ENCODE measurements around the gene AGBL4.

Gene AGBL4

DNA sequence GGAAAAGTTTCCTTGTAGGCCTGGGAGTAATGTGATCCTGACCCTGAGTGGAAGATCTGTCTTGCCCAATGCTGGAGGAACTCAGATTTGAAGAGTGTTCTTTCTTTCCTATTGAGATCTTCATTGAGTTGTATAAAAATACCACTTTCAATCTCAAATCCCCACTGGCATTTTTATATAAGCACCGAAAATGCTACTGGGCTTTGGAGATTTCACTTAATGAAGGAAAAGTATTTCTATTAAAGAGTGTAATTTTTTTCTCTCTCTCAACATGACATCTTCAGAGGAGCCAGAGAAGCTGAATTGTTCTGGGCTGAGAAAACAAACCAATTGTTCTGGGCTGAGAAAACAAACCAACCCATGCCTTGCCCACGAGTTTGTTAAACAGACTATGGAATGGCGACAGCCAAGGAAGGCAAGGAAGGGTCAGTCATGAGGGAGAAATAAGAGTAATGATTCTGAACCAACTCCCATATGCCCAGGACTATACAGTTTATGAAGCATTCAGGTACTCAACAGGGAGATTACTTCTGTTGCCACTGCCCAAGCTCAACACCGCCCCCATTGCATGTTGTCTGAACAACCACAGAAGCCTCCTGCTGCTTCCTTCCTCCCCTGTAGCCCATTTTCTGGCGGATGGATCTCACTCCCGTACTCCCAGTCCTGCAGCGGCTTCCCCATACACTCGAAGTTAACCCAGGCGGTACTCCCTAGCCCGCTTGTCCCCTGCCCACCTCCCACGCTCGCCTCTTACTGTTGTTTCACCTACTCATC, 1350.2 kb downstream of the AGBL4 start:
- TF ChIP-seq POLR2AphosphoS5 (IDR thresholded peaks at IDR 0.05; ENCODE audit: low read depth, low read length) (no peak), SIN3A (IDR thresholded peaks at IDR 0.05; ENCODE audit: borderline replicate concordance, insufficient read depth, low read length) (no peak), FOXP2 (optimal IDR thresholded peaks at IDR 0.05; ENCODE audit: borderline replicate concordance, extremely low read depth, extremely low read length, insufficient read depth) (no peak), TAF1 (IDR thresholded peaks at IDR 0.05; ENCODE audit: borderline replicate concordance, insufficient read depth, low read length) (no peak)
- TF ChIP-seq, protein P1, sequence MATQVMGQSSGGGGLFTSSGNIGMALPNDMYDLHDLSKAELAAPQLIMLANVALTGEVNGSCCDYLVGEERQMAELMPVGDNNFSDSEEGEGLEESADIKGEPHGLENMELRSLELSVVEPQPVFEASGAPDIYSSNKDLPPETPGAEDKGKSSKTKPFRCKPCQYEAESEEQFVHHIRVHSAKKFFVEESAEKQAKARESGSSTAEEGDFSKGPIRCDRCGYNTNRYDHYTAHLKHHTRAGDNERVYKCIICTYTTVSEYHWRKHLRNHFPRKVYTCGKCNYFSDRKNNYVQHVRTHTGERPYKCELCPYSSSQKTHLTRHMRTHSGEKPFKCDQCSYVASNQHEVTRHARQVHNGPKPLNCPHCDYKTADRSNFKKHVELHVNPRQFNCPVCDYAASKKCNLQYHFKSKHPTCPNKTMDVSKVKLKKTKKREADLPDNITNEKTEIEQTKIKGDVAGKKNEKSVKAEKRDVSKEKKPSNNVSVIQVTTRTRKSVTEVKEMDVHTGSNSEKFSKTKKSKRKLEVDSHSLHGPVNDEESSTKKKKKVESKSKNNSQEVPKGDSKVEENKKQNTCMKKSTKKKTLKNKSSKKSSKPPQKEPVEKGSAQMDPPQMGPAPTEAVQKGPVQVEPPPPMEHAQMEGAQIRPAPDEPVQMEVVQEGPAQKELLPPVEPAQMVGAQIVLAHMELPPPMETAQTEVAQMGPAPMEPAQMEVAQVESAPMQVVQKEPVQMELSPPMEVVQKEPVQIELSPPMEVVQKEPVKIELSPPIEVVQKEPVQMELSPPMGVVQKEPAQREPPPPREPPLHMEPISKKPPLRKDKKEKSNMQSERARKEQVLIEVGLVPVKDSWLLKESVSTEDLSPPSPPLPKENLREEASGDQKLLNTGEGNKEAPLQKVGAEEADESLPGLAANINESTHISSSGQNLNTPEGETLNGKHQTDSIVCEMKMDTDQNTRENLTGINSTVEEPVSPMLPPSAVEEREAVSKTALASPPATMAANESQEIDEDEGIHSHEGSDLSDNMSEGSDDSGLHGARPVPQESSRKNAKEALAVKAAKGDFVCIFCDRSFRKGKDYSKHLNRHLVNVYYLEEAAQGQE (IDR thresholded peaks at IDR 0.05; ENCODE audit: insufficient read depth in 1 of 2, low read depth in 2 of 2, low read length in 2 of 2), result no peak

GRCh38 chr1:48671578-48671977, 1352.2 kb downstream of the AGBL4 start:
- TF ChIP-seq TAF1 (IDR thresholded peaks at IDR 0.05; ENCODE audit: borderline replicate concordance, insufficient read depth, low read length), result no peak
- TF ChIP-seq, protein P1 (IDR thresholded peaks at IDR 0.05; ENCODE audit: insufficient read depth in 1 of 2, low read depth in 2 of 2, low read length in 2 of 2), result no peak
- TF ChIP-seq FOXP2 (optimal IDR thresholded peaks at IDR 0.05; ENCODE audit: borderline replicate concordance, extremely low read depth, extremely low read length, insufficient read depth), result no peak
- no peak for TF ChIP-seq POLR2AphosphoS5 (IDR thresholded peaks at IDR 0.05; ENCODE audit: low read depth, low read length)
- TF ChIP-seq SIN3A (IDR thresholded peaks at IDR 0.05; ENCODE audit: borderline replicate concordance, insufficient read depth, low read length), result no peak

GRCh38 chr1:48670234-48671020, 1353.3 kb downstream of the AGBL4 start:
- TF ChIP-seq, protein P1 (IDR thresholded peaks at IDR 0.05; ENCODE audit: insufficient read depth in 1 of 2, low read depth in 2 of 2, low read length in 2 of 2), result no peak
- TF ChIP-seq FOXP2 (optimal IDR thresholded peaks at IDR 0.05; ENCODE audit: borderline replicate concordance, extremely low read depth, extremely low read length, insufficient read depth) (no peak), TAF1 (IDR thresholded peaks at IDR 0.05; ENCODE audit: borderline replicate concordance, insufficient read depth, low read length) (no peak), SIN3A (IDR thresholded peaks at IDR 0.05; ENCODE audit: borderline replicate concordance, insufficient read depth, low read length) (no peak), POLR2AphosphoS5 (IDR thresholded peaks at IDR 0.05; ENCODE audit: low read depth, low read length) (no peak)

GRCh38 chr1:48668339-48668738, 1355.4 kb downstream of the AGBL4 start:
- TF ChIP-seq SIN3A (IDR thresholded peaks at IDR 0.05; ENCODE audit: borderline replicate concordance, insufficient read depth, low read length) (no peak), POLR2AphosphoS5 (IDR thresholded peaks at IDR 0.05; ENCODE audit: low read depth, low read length) (no peak), FOXP2 (optimal IDR thresholded peaks at IDR 0.05; ENCODE audit: borderline replicate concordance, extremely low read depth, extremely low read length, insufficient read depth) (no peak), TAF1 (IDR thresholded peaks at IDR 0.05; ENCODE audit: borderline replicate concordance, insufficient read depth, low read length) (no peak)
- TF ChIP-seq, protein P1 (IDR thresholded peaks at IDR 0.05; ENCODE audit: insufficient read depth in 1 of 2, low read depth in 2 of 2, low read length in 2 of 2), result no peak
